Stimulated activated CD4-positive, alpha-beta T cell treated with anti-CD3 and anti-CD28 coated beads, Interleukin-4, amount 100 ng/mL, for 48 hours (primary cell): ENCODE results near the gene PCBP3.
"Not testable (repeated sequence)": the region's sequence is repeated elsewhere in the genome, so short reads cannot be mapped to it uniquely, and the experiment has no call there.

Experiments used
- DNase-seq, 2 donors: peaks; one replicate each; pipeline ENCODE4 v3.0.0-alpha.2; 2020; ENCODE audit warnings: low read depth in 2 of 2

Gene PCBP3

GRCh38 chr21:45892916-45893739, 249.6 kb downstream of the PCBP3 start:
- no peak for DNase-seq

GRCh38 chr21:45893740-45894449, 250.4 kb downstream of the PCBP3 start:
- no peak for DNase-seq

GRCh38 chr21:45894450-45894825, 250.9 kb downstream of the PCBP3 start:
- no peak for DNase-seq

- DNase-seq: no peak
Observed at GRCh38 chr21:45894906-45895777, 251.6 kb downstream of the PCBP3 start.

GRCh38 chr21:45895778-45896370, 252.3 kb downstream of the PCBP3 start:
- DNase-seq: no peak

- not testable (repeated sequence) for DNase-seq
Observed at GRCh38 chr21:45896431-45896830, 252.9 kb downstream of the PCBP3 start.

GRCh38 chr21:45897191-45898027, 253.9 kb downstream of the PCBP3 start:
- DNase-seq: no peak

GRCh38 chr21:45898028-45898350, 254.5 kb downstream of the PCBP3 start:
- no peak for DNase-seq

GRCh38 chr21:45898781-45899180, 255.3 kb downstream of the PCBP3 start:
- no peak for DNase-seq

- DNase-seq: no peak
Observed at GRCh38 chr21:45899317-45900033, 255.9 kb downstream of the PCBP3 start.

- DNase-seq: no peak
Observed at GRCh38 chr21:45900034-45900868, 256.7 kb downstream of the PCBP3 start.

GRCh38 chr21:45901061-45901690, 257.7 kb downstream of the PCBP3 start:
- no peak for DNase-seq

GRCh38 chr21:45902292-45902995, 258.9 kb downstream of the PCBP3 start:
- DNase-seq: no peak

- no peak for DNase-seq
Observed at GRCh38 chr21:45905196-45905595, 261.7 kb downstream of the PCBP3 start.

- DNase-seq: no peak
Observed at GRCh38 chr21:45906196-45906805, 262.8 kb downstream of the PCBP3 start.

GRCh38 chr21:45906859-45907258, 263.3 kb downstream of the PCBP3 start:
- DNase-seq: no peak

GRCh38 chr21:45908536-45909237, 265.2 kb downstream of the PCBP3 start:
- no peak for DNase-seq
